ENCODE results near the gene SNX4.

DNA sequence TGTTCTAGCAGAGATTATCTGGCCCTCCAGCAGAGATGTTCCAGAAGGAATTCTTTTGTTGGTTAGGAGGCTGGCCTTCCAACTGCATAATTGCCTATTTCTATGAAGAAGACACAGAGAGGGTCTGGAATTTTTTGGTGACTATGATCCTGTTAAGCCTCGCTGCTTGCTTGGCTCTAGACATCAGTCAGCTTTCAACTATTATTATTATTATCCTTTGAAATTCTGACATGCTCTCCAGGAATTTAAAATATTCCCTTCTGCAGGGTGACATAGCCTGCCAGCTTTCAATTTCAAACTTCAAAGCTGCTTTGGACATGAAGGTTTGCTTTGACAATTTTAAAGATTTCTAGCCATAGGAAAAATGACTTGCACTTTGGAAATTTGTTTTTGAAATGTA, 118.6 kb downstream of the SNX4 start:
- TF ChIP-seq, protein P1, sequence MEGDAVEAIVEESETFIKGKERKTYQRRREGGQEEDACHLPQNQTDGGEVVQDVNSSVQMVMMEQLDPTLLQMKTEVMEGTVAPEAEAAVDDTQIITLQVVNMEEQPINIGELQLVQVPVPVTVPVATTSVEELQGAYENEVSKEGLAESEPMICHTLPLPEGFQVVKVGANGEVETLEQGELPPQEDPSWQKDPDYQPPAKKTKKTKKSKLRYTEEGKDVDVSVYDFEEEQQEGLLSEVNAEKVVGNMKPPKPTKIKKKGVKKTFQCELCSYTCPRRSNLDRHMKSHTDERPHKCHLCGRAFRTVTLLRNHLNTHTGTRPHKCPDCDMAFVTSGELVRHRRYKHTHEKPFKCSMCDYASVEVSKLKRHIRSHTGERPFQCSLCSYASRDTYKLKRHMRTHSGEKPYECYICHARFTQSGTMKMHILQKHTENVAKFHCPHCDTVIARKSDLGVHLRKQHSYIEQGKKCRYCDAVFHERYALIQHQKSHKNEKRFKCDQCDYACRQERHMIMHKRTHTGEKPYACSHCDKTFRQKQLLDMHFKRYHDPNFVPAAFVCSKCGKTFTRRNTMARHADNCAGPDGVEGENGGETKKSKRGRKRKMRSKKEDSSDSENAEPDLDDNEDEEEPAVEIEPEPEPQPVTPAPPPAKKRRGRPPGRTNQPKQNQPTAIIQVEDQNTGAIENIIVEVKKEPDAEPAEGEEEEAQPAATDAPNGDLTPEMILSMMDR (IDR thresholded peaks at IDR 0.05), result no peak
- TF ChIP-seq POLR2A (IDR thresholded peaks at IDR 0.05), result no peak
- TF ChIP-seq POLR2AphosphoS5 (IDR thresholded peaks at IDR 0.05), result no peak
